Peyer's patch (tissue), 4 donors: Measurements from ENCODE around the gene CIAO1. TPM values are rescaled to one million over a fixed set of nuclear protein-coding genes. Genes with fewer than 3 reads are reported as not detected.

Source experiments
- DNase-seq, 3 donors: peaks; one replicate each; pipeline ENCODE4 v3.0.0-alpha.2; 2017 to 2019
- H3K27ac ChIP-seq, 4 donors: fragments of 200-600 bp; sonication (generic); one replicate each; pipeline ENCODE4 v1.5.1; 2016 to 2019
- H3K27me3 ChIP-seq, 2 donors: fragments of 200-600 bp; sonication (generic); one replicate each; pipeline ENCODE4 v1.5.1; 2019
- H3K36me3 ChIP-seq, 3 donors: fragments of 200-600 bp; sonication (generic); one replicate each; pipeline ENCODE4 v1.5.1; 2016 to 2019
- H3K4me1 ChIP-seq, 4 donors: fragments of 200-600 bp; sonication (generic); one replicate each; pipeline ENCODE4 v1.5.1; 2016 to 2019
- H3K4me3 ChIP-seq, 4 donors: fragments of 200-600 bp; sonication (generic); 1 replicate in 3 of 4; 2 replicates in 1 of 4; pipeline ENCODE4 v1.5.1; 2016 to 2019; ENCODE audit warnings: mild to moderate bottlenecking in 1 of 4
- H3K9me3 ChIP-seq, 4 donors: fragments of 200-600 bp; sonication (generic); one replicate each; pipeline ENCODE4 v1.5.1; 2016 to 2019; ENCODE audit warnings: mild to moderate bottlenecking in 1 of 4
- POLR2A ChIP-seq, 2 donors: fragments of 450-650 bp; IDR thresholded peaks; one replicate each; pipeline ENCODE4 v1.5.1; 2017; ENCODE audit warnings: antibody characterized with exemption in 2 of 2, mild to moderate bottlenecking in 2 of 2, moderate library complexity in 2 of 2
- total RNA-seq, 4 donors: library from RNA; depleted of rRNA; stranded (reverse); fragments of >200 nt; gene quantifications; one replicate each; pipeline ENCODE4 v1.1.0, GENCODE V29; 2016
- TF ChIP-seq, protein P1 (sequence below), 6 experiments: fragments of 450-650 bp in 4 of 6; fragments of 200-600 bp in 2 of 6; sonication (generic) in 1 of 6; IDR thresholded peaks; one replicate each; pipeline ENCODE4 v1.5.1; 2017 to 2019; ENCODE audit warnings: antibody characterized with exemption in 6 of 6, mild to moderate bottlenecking in 3 of 6, moderate library complexity in 1 of 6

The CIAO1 gene
- total RNA-seq, 4 donors from 2014 or later = 131 to 189 (median 154) TPM

GRCh38 chr2:96305091-96305978 is 39.3 kb downstream of the CIAO1 start, which contains the start of gene SNRNP200:
SNRNP200 (minus strand) TSS chr2:96305546; CDS start chr2:96305437, 109 bp downstream.
- DNase-seq = peak; percentile 88 to 96 (median 94)
- H3K4me3 ChIP-seq = peak within 1 kb of the TSS; percentile 66 to 78 (median 70)
- H3K9me3 ChIP-seq = no peaks in the 10 kb centered on the region
- peaks cover 0 to 42% (median 0%) of the 10 kb centered on the region in 3 donors for H3K36me3 ChIP-seq
- H3K27me3 ChIP-seq = no peaks in the 10 kb centered on the region
- TF ChIP-seq, protein P1, sequence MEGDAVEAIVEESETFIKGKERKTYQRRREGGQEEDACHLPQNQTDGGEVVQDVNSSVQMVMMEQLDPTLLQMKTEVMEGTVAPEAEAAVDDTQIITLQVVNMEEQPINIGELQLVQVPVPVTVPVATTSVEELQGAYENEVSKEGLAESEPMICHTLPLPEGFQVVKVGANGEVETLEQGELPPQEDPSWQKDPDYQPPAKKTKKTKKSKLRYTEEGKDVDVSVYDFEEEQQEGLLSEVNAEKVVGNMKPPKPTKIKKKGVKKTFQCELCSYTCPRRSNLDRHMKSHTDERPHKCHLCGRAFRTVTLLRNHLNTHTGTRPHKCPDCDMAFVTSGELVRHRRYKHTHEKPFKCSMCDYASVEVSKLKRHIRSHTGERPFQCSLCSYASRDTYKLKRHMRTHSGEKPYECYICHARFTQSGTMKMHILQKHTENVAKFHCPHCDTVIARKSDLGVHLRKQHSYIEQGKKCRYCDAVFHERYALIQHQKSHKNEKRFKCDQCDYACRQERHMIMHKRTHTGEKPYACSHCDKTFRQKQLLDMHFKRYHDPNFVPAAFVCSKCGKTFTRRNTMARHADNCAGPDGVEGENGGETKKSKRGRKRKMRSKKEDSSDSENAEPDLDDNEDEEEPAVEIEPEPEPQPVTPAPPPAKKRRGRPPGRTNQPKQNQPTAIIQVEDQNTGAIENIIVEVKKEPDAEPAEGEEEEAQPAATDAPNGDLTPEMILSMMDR (IDR thresholded peaks at IDR 0.05) = no peak
- peak; percentile 78 to 80 for TF ChIP-seq POLR2A (IDR thresholded peaks at IDR 0.05)
- H3K4me1 ChIP-seq = peaks cover 3 to 17% (median 6%) of the 10 kb centered on the region in 4 donors
- H3K27ac ChIP-seq = peak within 1 kb of the TSS; percentile 72 to 90 (median 80)

- Histone ChIP-seq H3K36me3 (peaks cover 0 to 36% (median 0%) of the 10 kb centered on the region in 3 donors), H3K27ac (peak overlapping the region; percentile 72 to 90 (median 80)), H3K4me1 (peaks cover 3 to 17% (median 6%) of the 10 kb centered on the region in 4 donors), H3K9me3 (no peaks in the 10 kb centered on the region), H3K4me3 (peak overlapping the region; percentile 66 to 78 (median 70)), H3K27me3 (no peaks in the 10 kb centered on the region)
- no peak for TF ChIP-seq POLR2A (IDR thresholded peaks at IDR 0.05)
- TF ChIP-seq, protein P1 (IDR thresholded peaks at IDR 0.05) = no peak
- DNase-seq = no peak
These were observed 39.9 kb downstream of the CIAO1 start for GRCh38 chr2:96305979-96306308.

DNA sequence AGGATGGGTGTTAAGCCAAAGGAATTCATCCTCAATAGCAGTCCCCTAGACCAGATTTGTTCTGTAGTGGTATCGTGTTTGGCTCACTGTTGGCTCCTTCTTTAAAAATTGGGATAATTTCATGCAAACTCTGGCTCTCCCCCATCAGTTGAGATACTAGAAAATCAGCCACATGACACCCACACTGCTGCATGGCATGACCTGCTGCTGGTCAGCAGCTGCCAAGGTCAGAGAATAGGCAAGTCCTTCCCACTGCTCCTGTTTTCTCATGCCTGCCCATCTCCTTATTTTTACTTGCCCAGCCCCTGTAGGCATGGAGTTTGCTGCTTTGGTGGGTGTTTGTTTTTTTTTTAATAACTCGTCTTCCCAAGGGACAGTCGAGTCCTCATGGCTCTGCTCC is 40.3 kb downstream of the CIAO1 start:
- TF ChIP-seq, protein P1 (IDR thresholded peaks at IDR 0.05) = no peak
- TF ChIP-seq POLR2A (IDR thresholded peaks at IDR 0.05) = no peak
- H3K9me3 ChIP-seq = no peaks in the 10 kb centered on the region
- H3K27me3 ChIP-seq = no peaks in the 10 kb centered on the region
- H3K4me1 ChIP-seq = peaks cover 3 to 17% (median 6%) of the 10 kb centered on the region in 4 donors
- H3K4me3 ChIP-seq = peak overlapping the region in 2 of 4 donors; percentile 69 to 70
- peak overlapping the region; percentile 72 to 90 (median 80) for H3K27ac ChIP-seq
- peaks cover 0 to 32% (median 0%) of the 10 kb centered on the region in 3 donors for H3K36me3 ChIP-seq
- no peak for DNase-seq

- no peak for DNase-seq
- Histone ChIP-seq H3K36me3 (peaks cover 0 to 13% (median 0%) of the 10 kb centered on the region in 3 donors), H3K4me1 (peaks cover 3 to 17% (median 6%) of the 10 kb centered on the region in 4 donors), H3K27ac (no peak overlapping the region), H3K27me3 (no peaks in the 10 kb centered on the region), H3K9me3 (no peaks in the 10 kb centered on the region), H3K4me3 (no peak overlapping the region)
- no peak for TF ChIP-seq POLR2A (IDR thresholded peaks at IDR 0.05)
- TF ChIP-seq, protein P1 (IDR thresholded peaks at IDR 0.05) = no peak
These were observed 42.2 kb downstream of the CIAO1 start for GRCh38 chr2:96308248-96308647.

DNA sequence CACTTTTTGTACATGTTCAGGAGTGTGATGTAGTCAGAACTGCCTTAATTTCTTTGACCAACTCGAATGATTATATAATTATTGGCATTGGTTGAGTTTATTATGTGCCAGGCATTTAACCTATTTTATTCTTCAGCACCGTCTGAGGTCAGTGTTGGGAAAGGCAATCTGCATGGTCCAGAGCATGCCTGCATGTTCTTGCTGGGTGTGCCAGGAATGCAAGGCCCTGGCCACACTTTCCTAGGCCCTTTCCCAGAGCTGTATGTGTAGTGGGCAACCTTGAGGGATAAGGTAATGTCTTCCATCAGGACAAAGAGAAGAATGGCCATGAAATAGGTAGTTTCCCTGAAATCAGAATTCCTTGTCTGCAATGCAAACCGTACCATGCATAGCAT is 49.0 kb downstream of the CIAO1 start:
- peaks cover 0 to 5% (median 0%) of the 10 kb centered on the region in 4 donors for H3K4me1 ChIP-seq
- no peak for TF ChIP-seq POLR2A (IDR thresholded peaks at IDR 0.05)
- TF ChIP-seq, protein P1 (IDR thresholded peaks at IDR 0.05) = no peak
- peak overlapping the region in 1 of 4 donors; percentile 33 for H3K27ac ChIP-seq

More for the DNA sequence above, 49.0 kb downstream of the CIAO1 start:
- Histone ChIP-seq H3K36me3 (no peaks in the 10 kb centered on the region), H3K27me3 (no peaks in the 10 kb centered on the region), H3K9me3 (no peaks in the 10 kb centered on the region), H3K4me3 (no peak overlapping the region)
- no peak for DNase-seq
